Activated naive CD8-positive, alpha-beta T cell treated with anti-CD3 and anti-CD28 coated beads for 36 hours (primary cell): ENCODE data around the gene SPOCD1. TPM values are rescaled to one million over a fixed set of nuclear protein-coding genes. Genes with fewer than 3 reads are reported as not detected.

Source experiments
- DNase-seq: peaks from one replicate; pipeline ENCODE4 v3.0.0; 2021
- H3K27ac Mint-ChIP-seq: one replicate; pipeline ENCODE4 v1.8.0; 2022; ENCODE audit warnings: mild to moderate bottlenecking, moderate library complexity, mixed read lengths
- H3K27me3 Mint-ChIP-seq: one replicate; pipeline ENCODE4 v1.8.0; 2022; ENCODE audit warnings: mild to moderate bottlenecking, mixed read lengths
- H3K36me3 Mint-ChIP-seq: one replicate; pipeline ENCODE4 v1.8.0; 2021; ENCODE audit warnings: mild to moderate bottlenecking, mixed read lengths
- H3K4me1 Mint-ChIP-seq: one replicate; pipeline ENCODE4 v1.8.0; 2021; ENCODE audit warnings: mixed read lengths
- H3K4me3 Mint-ChIP-seq: one replicate; pipeline ENCODE4 v1.8.0; 2022; ENCODE audit warnings: mild to moderate bottlenecking, moderate library complexity, mixed read lengths
- H3K9me3 Mint-ChIP-seq: one replicate; pipeline ENCODE4 v1.8.0; 2022; ENCODE audit warnings: mixed read lengths
- total RNA-seq, 2 experiments: library from RNA; stranded (reverse); gene quantifications; one replicate each; pipeline ENCODE4 v1.2.3, GENCODE V29; 2021

The SPOCD1 gene
- total RNA-seq, 2 experiments from 2014 or later = not detected

DNA sequence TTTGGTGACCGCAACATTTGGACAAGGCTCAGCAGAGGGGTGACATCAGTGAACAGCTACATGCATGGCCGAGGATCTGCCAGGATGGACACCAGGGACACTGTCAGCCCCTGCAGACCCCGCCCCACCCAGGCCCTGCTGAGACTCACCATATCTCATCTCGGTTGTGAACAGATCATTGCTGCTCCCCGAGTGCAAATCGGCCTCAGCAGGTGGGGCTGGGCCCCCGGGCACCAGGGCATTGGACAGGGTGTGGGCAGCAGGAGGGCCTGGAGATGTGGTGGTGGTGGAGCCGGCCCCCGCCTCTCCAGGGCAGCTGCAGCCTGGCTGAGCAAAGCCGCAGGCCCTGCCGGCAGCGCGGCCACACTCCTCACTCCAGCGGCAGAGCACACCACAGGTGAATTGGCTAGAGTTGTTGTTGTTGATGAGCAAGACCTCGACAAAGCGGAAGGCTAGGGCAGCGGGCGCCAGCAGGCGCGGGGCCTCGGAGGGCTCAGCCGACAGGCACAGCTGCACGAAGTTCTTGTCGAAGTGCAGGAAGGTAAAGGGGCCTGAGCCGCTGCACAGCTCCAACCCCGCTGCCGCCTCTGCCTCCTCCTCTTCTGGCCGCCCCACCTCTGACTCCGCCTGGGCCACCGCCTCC lies 59.9 kb downstream of the SPOCD1 start:
- no peak for DNase-seq
- H3K27me3 Mint-ChIP-seq = peaks cover 6% of the 10 kb centered on the region
- no peak overlapping the region for H3K27ac Mint-ChIP-seq
- H3K36me3 Mint-ChIP-seq = no peaks in the 10 kb centered on the region
- H3K4me1 Mint-ChIP-seq = peaks cover 16% of the 10 kb centered on the region
- no peaks in the 10 kb centered on the region for H3K9me3 Mint-ChIP-seq
- H3K4me3 Mint-ChIP-seq = no peak overlapping the region

GRCh38 chr1:31755197-31755611 lies 60.6 kb downstream of the SPOCD1 start:
- H3K36me3 Mint-ChIP-seq = no peaks in the 10 kb centered on the region
- H3K9me3 Mint-ChIP-seq = no peaks in the 10 kb centered on the region
- no peak for DNase-seq
- peaks cover 5% of the 10 kb centered on the region for H3K27me3 Mint-ChIP-seq
- no peak overlapping the region for H3K27ac Mint-ChIP-seq
- peaks cover 22% of the 10 kb centered on the region for H3K4me1 Mint-ChIP-seq
- H3K4me3 Mint-ChIP-seq = no peak overlapping the region

DNA sequence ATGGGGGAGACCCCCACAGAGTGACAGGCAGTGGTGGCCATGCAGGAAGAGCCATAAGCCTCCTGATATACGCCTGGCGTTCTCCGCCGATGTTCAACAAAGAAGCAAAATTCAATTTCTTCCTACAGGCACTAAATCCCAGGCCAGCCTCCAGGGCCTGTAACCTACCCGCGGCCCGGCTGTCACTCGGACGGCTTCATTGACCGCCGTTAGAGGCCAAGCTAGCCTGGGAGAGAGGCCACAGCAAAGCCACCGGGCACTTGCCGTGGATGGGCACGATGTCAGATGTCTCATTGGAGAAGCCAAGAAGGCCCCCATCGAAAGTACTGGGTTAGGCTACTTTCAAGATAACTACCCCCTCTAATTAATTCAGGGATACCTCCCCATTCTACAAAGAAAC lies 61.4 kb downstream of the SPOCD1 start:
- peaks cover 21% of the 10 kb centered on the region for H3K4me1 Mint-ChIP-seq

DNA sequence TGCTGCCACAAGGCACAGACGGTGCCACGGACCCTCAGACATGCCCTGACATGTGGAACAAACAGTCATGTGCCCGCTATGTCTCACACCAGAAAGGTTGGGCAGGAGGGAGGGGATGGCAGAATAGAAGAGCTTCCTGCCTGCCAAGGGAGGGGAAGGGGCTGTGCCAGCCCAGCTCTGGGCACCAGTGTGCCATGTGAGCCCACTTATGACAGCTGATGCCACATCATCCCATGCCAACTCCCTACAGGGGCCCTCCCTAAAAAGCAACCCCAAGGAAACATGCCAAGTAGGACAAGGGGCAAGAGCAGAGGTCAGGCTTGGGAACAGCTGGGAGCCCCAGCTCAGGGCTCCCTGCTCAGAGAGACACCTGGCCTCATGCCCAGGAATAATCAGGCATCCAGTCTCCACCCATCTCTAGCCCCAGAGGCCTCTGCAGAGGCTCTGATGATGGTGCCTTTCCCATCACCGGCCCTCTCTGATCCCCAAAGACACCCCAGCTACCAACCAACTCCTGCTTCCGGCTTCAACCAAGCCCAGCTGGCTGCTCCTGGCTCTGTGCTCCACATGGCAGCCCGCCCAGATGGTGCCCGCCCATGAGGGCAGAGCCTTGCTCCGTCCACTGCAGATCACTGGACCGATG lies 62.0 kb downstream of the SPOCD1 start:
- Mint-ChIP-seq H3K27me3 (no peaks in the 10 kb centered on the region), H3K4me1 (peaks cover 21% of the 10 kb centered on the region), H3K36me3 (no peaks in the 10 kb centered on the region), H3K4me3 (no peak overlapping the region), H3K27ac (no peak overlapping the region), H3K9me3 (no peaks in the 10 kb centered on the region)
- no peak for DNase-seq

More for the DNA sequence above, 61.4 kb downstream of the SPOCD1 start:
- Mint-ChIP-seq H3K27ac (no peak overlapping the region), H3K9me3 (no peaks in the 10 kb centered on the region), H3K27me3 (no peaks in the 10 kb centered on the region), H3K4me3 (no peak overlapping the region), H3K36me3 (no peaks in the 10 kb centered on the region)
- DNase-seq = no peak

GRCh38 chr1:31752952-31753475 lies 62.8 kb downstream of the SPOCD1 start:
- Mint-ChIP-seq H3K36me3 (no peaks in the 10 kb centered on the region), H3K4me1 (peaks cover 21% of the 10 kb centered on the region), H3K9me3 (no peaks in the 10 kb centered on the region), H3K4me3 (no peak overlapping the region), H3K27ac (no peak overlapping the region), H3K27me3 (no peaks in the 10 kb centered on the region)
- DNase-seq = no peak

DNA sequence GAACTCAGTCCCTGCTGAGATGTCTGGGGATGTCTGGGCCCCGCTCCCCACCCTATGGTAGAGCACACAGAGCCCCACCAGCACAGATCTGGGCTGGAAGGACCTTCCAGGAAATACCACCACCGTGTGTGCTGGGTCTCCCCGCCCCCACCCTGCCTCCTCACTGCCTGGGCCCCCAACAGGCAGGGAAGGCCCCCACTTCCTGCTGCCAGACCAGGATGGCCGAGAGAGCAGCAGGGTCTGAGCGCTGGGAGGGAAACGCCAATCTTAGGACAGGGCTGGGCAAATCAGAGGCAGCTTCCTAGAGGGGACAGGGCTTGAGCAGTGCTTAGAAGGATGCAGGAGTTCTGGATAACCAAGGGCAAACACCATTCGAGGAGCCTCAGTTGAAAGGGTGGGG lies 63.6 kb downstream of the SPOCD1 start:
- Mint-ChIP-seq H3K27me3 (peaks cover 2% of the 10 kb centered on the region), H3K27ac (no peak overlapping the region), H3K4me1 (peaks cover 21% of the 10 kb centered on the region), H3K9me3 (no peaks in the 10 kb centered on the region), H3K36me3 (no peaks in the 10 kb centered on the region), H3K4me3 (no peak overlapping the region)
- no peak for DNase-seq

GRCh38 chr1:31751822-31752241 lies 64.0 kb downstream of the SPOCD1 start:
- Mint-ChIP-seq H3K4me3 (no peak overlapping the region), H3K27ac (no peak overlapping the region), H3K4me1 (peaks cover 21% of the 10 kb centered on the region), H3K27me3 (peaks cover 5% of the 10 kb centered on the region), H3K9me3 (no peaks in the 10 kb centered on the region), H3K36me3 (no peaks in the 10 kb centered on the region)
- no peak for DNase-seq

DNA sequence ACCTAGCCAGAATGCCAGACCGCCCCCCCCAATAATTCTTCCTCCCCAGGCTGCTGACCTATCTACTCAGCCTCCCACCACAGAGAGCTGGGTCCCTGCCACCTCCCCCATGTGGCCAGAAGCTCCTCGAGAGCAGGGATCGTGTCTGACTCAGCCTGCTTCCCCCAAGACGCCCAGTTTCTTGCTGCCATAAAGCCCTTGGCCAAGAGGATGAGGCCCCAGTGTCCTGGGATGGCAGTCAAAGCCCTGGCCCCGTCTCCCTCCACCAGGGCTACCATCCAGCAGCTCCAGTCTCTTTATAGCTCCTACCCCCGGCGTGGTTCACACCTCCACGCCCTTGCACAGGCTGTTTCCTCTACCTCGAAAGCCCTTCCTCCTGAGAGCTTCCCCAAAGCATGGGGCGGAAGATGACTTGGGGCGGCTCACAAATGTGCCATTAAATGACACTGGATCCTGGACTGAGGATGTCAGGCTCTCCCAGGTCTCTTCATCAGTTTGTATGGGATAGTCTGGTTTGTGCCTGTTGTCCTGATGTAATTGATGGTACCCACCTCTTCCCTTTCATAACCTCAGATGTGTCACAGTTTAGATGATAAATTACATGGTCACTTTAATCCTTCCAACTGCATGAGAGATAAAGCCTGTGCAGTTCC lies 64.8 kb downstream of the SPOCD1 start:
- H3K36me3 Mint-ChIP-seq = no peaks in the 10 kb centered on the region
- no peak for DNase-seq
- H3K4me3 Mint-ChIP-seq = no peak overlapping the region
- no peak overlapping the region for H3K27ac Mint-ChIP-seq
- H3K4me1 Mint-ChIP-seq = peaks cover 24% of the 10 kb centered on the region
- H3K9me3 Mint-ChIP-seq = no peaks in the 10 kb centered on the region
- H3K27me3 Mint-ChIP-seq = peaks cover 5% of the 10 kb centered on the region

- H3K27ac Mint-ChIP-seq = no peak overlapping the region
- H3K4me3 Mint-ChIP-seq = no peak overlapping the region
- peaks cover 5% of the 10 kb centered on the region for H3K27me3 Mint-ChIP-seq
- peaks cover 24% of the 10 kb centered on the region for H3K4me1 Mint-ChIP-seq
- DNase-seq = no peak
- H3K9me3 Mint-ChIP-seq = no peaks in the 10 kb centered on the region
- no peaks in the 10 kb centered on the region for H3K36me3 Mint-ChIP-seq
Observed at GRCh38 chr1:31749785-31750735, 65.8 kb downstream of the SPOCD1 start.

DNA sequence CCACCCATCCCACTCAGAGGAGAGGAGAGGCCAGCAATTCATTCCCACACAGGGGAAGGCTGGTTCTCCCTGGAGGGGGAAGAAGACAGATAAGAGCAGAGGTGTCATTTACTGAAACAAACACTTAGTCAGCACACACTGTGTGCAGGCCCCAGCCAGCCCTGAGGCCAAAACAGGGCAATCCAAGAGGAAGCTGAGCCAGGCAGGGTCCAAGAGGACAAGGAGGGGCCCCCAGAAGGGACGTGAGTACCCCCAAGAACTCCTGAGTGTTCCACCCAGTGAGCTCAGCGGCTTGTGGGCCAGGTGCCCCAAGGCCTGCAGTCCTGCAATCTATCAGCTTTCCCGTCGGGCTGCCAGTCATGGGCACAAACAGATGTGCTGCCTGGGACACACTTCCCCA lies 67.5 kb downstream of the SPOCD1 start:
- no peaks in the 10 kb centered on the region for H3K36me3 Mint-ChIP-seq

GRCh38 chr1:31747304-31747703 lies 68.5 kb downstream of the SPOCD1 start:
- Mint-ChIP-seq H3K4me1 (peaks cover 21% of the 10 kb centered on the region), H3K4me3 (no peak overlapping the region), H3K27me3 (peaks cover 5% of the 10 kb centered on the region), H3K27ac (no peak overlapping the region), H3K9me3 (no peaks in the 10 kb centered on the region), H3K36me3 (no peaks in the 10 kb centered on the region)
- DNase-seq = no peak

More for the DNA sequence above, 67.5 kb downstream of the SPOCD1 start:
- Mint-ChIP-seq H3K27ac (no peak overlapping the region), H3K4me3 (no peak overlapping the region), H3K4me1 (peaks cover 24% of the 10 kb centered on the region), H3K27me3 (peaks cover 5% of the 10 kb centered on the region), H3K9me3 (no peaks in the 10 kb centered on the region)
- DNase-seq = no peak

- Mint-ChIP-seq H3K4me1 (peaks cover 15% of the 10 kb centered on the region), H3K36me3 (no peaks in the 10 kb centered on the region), H3K27me3 (peaks cover 5% of the 10 kb centered on the region), H3K9me3 (no peaks in the 10 kb centered on the region), H3K4me3 (no peak overlapping the region), H3K27ac (no peak overlapping the region)
- DNase-seq = no peak
Observed at GRCh38 chr1:31746687-31747086, 69.1 kb downstream of the SPOCD1 start.

DNA sequence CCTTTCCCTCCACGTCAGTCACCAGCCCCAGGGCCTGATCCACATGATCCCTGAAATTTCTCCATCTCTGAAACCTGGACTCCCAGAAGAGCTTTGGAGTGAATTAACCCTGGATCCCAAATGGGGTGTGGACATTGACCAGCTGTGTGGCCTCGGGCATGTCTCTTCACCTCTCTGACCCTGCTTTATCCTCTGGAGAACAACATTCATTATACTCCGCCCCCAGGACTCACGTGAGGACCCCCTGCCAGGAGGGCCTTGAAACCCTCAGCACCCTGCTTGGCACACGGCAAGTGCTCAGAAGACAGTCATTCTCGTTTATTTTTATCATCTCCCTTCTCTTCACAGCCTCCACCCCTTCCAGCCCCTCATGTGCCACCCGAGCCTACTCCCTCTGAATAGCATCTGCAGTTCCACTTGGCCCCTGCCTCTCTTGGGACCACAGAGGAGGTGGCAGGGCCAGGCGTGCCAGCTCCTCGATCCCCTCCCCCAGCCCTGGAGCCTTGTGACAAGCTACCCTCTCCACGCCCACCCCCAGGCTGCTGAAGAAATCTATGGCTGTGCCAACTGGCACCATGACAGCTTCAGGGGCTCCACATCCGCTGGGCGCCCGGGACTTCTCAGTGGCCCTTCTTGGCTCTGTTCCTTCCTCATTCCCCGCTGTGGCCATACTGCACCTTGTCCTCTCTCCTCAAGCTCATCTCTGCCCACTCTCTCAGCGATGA lies 69.7 kb downstream of the SPOCD1 start:
- Mint-ChIP-seq H3K4me1 (peaks cover 11% of the 10 kb centered on the region), H3K27ac (no peak overlapping the region), H3K4me3 (no peak overlapping the region), H3K36me3 (no peaks in the 10 kb centered on the region), H3K9me3 (no peaks in the 10 kb centered on the region), H3K27me3 (peaks cover 5% of the 10 kb centered on the region)
- no peak for DNase-seq
